ENCODE results near the gene TNK1.

TNK1 gene

GRCh38 chr17:7391307-7391706 lies 10.4 kb downstream of the TNK1 start:
- DNase-seq (ENCODE audit: low spot score) = no peak

DNA sequence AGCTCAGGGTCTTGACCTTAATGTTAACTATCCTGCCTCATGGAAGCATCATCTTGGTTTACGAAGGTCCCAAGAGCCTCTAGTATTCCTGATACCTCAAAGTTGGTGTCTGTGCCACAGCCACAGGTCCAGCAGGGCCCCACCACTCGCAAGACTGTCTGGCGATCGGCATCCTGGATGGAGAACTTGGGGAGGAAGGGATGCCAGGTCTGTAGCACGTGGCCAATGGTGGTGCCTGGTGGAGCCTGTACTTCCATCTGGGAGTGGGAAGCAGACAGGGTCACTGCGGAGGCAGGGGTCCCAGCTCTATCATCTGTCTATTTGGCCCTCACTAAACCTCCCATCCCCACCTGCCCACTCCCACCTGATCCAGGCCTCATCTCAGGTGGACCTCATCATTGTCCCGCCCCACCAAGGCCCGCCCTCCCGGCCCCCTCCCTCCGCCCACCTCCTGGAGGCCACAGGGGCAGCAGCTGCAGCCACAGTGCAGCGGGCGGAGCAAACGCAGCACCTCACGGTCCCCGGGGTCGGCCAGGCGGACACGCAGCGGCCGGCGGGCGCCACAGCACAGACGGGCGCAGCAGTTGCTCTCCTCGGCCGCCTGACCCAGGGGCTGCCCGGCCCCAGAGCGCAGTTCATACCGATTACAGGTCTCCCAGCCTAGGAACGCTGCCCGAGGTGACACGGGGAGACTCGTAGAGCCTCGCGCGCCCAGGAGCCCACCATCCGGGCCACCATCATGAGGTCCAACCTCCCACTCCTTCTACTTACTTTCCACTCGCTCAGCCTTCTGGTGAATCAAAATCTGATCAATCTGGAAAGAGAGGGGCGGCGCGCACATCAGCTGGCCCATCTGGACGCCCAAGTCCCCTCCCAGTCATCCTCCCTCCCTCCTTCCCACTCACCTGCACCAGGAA lies 12.1 kb downstream of the TNK1 start:
- no peak for DNase-seq (ENCODE audit: low spot score)

DNA sequence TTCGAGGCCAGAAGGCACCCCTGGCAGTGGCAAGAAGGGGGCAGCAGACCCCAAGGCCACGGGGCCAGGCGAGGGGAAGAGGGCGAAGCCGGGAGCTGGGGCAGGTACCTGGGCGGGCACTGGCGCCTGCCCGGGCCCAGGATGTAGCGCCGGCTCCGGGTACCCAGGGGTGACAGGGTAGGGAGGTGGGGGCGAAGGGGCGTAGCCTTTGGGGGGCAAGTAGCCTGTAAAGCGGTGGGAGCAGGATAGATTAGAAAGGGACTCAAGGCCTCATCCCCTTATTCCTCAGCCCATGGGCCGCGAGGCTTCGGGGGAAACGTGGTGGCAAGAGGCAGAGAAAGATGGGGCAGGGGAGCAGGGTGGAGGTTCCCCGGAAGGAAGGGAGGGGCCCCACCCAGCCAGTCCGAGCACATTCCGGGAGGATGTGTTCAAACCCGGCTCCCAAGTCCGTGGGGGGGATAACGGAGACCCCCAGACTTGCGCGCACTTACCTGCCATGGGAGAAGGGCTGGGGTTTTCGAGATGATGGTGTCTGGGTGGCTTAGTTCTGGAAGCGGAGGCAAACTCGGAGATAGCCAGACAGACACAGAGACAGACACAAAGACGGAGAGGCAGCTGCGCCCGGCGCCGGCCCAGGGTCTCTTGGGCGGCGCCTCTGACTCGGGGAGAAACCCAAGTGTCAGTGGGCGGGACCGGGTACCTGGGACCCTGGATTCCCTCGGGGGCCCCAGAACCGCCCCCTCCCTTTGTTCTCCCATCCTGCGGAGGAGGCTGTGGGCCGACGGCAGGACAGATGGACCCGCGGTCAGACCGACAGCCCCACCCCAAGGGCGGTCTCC lies 12.9 kb downstream of the TNK1 start:
- peak; percentile 66 for DNase-seq (ENCODE audit: low spot score)

DNA sequence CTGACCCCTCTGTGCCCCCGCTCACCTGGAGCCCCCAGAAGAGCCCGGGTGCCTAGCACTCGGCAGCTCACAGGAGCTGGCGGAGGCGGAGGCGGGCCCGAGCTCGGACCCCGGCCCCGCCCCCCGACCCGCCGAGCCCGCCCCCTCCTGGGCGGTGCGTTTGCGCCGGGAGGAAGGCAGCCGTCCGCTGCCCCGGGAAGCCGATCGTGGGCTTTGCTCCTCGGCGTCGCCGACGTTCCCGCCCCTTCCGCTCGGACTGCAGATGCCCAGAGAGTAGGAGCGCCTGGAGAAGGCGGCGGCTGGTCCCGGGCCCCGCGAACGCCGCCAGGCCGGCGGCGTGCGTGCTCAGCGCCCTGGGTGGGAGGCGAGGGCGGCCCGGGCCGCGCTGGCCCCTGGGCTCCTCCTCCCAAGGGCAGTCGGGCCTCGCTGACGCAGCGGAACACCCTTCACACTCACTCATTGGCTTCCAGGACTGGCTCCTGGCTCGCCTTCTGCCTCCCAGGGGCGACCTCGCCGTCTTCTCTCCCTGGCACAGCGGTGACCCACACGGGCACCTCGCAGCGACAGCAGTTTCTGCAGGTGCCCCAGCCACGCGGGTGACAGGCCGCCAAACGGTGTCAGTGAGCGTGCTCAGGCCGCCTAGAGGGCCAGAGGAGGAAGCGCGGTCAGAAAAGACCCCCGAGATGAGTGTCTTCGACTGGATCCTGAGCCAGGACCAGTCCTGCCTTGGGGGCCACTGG lies 13.7 kb downstream of the TNK1 start, which contains the start of gene PLSCR3:
PLSCR3 (minus strand) TSS at position 74 of the 740 bp plus-strand sequence. CDS start 415 bp downstream, outside the sequence.
- DNase-seq (ENCODE audit: low spot score) = peak; percentile 89

DNA sequence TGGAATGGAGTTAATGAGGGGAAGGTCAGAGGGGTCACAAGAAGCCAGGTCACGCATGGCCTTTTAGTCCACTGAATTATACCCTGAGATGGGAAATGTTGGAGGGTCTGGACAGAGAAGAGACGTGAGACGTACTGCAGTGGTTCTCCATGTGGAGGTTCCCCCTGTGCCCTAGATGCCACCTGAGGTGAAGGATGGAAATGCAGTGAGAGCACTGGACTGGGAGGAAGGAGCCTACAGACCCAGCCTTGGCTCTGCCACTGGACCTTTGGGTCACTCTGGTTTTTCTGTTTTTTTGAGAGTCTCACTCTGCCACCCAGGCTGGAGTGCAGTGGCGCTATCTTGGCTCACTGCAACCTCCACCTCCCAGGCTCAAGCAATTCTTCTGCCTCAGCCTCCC lies 15.3 kb downstream of the TNK1 start:
- no peak for DNase-seq (ENCODE audit: low spot score)

DNA sequence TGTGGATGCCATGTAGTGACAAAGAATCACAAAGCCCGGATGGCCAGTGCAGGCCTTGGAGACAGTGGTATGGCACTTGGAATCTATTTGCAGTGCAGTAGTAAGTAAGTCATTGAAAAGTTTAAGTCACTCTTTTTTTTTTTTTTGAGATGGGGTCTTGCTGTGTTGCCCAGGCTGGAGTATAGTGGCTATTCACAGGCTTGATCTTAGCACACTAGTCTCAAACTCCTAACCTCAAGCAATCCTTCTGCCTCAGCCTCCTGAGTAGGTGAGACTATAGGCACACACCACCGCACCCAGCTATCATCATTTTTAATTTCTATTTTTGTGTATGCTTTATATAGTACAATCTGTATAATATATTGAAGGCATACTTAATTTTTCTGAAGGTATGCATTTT lies 17.7 kb downstream of the TNK1 start:
- no peak for DNase-seq (ENCODE audit: low spot score)

GRCh38 chr17:7403043-7403726 lies 22.3 kb downstream of the TNK1 start:
- DNase-seq (ENCODE audit: low spot score) = peak; percentile 51

- no peak for DNase-seq (ENCODE audit: low spot score)
Measured at GRCh38 chr17:7403727-7403976, 22.8 kb downstream of the TNK1 start.

DNA sequence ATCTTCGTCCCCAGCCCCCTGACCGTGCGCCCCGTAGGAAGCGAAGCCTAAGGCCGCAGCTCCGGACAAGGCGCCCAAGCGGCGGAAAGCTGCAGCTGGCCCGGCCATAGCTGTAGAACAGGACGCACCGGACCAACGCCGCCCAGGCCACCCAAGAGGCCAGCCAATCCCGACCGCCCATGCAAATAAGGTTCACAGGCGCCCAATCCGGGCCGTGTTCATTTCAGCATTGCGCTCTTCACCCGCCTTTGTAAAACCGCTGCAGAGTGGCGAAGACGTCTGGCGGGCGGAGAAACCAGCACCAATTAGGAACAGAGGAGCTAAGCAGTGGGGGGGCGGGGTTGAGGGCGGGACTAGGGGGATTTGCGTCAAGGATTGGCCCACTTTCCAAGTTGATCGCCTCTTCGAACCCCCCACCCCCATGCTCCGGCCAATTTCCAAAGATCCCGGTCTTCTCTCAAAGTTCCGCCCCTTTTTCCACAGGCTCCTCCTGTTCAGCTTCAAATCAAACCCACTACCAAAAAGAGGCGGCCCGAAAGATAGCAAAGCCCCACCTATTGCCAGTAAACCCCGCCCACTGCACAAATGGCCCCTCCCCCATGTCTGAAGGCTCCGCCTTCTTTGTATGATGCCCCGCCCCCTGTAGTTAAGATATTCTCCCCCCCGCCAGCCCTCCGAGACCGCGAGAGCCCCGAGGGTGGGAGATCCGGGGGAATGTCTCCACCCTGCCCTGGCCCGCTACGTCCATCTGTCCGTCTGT lies 23.3 kb downstream of the TNK1 start, which contains the start of gene TMEM256:
TMEM256 (minus strand) TSS at position 121 of the 760 bp plus-strand sequence; CDS start at position 108, 13 bp downstream.
- peak; percentile 85 for DNase-seq (ENCODE audit: low spot score)

DNA sequence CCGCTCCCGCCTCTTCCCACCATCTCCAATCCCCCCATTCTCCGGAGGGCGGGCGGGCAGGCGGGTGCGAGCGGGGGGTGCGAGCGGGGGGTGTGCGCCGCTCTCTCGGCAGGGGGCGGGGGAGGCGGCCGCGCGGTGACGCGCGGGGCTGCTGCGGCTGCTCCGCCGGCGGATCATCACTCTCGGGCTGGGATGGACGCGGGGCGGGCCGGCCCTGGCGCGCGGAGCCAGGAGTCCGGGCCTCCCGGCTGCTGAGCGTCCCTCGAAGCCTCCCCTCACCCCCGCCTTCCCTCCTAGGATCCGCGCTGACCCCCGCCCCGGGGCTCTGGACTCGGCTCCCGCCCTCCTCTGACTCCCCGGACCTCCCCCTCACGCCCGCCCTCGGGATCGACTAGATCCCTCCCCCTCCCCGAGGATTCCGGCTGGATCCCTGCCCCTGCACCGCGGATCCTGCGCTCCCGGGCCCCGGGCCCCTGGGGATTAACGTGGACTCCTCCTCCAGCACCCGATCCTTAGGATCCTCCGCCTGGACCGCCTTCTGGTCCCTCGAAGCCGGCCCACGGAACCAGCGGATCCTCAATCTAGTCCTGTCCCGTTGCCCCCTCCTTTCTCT lies 24.0 kb downstream of the TNK1 start:
- DNase-seq (ENCODE audit: low spot score) = peak; percentile 81

DNA sequence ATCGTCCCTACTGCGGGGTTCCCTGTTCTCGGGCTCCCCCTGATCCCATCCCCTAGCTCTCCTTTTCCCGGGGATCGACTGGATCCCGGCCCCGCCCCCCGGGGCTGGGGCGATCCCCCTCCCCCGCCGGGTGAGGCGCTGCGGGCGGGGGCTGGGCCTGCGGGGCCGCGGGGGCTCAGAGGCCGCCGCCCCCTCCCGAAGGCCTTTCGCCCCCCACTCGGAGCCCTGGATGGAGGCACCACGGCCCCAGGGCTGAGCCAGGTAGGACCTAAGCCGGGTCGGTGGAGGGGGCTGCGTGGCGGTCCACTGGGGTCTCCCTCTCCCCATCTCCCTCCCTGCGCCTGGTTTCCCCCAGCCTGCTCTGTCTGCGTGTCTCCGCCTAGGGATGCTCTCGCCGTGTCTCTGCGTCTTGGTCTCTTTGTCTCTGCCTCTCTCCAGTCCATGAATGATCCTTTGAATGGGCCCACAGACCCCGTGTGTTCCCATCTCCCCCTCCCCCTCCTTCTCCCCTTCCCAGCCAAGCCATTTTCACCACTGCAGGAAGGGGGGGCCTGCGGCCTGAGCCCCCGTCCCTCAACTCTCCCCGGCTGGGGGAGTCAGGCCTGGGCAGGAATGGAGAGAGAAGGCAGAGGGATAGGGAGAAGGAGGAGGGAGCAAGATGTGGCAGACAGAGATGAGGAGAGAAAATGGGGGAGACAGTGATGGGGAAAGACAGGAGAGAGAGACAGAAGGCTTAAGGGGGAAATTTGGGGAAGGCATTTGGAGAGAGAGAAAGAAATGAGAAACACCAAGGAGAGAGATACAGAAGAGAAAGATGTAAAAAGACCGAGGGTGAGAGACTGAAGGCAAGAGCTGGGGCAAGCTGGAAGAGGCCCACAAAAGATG lies 24.7 kb downstream of the TNK1 start:
- peak; percentile 43 for DNase-seq (ENCODE audit: low spot score)

- no peak for DNase-seq (ENCODE audit: low spot score)
Measured at GRCh38 chr17:7406235-7406825, 25.4 kb downstream of the TNK1 start.

- no peak for DNase-seq (ENCODE audit: low spot score)
Measured at GRCh38 chr17:7407082-7407481, 26.2 kb downstream of the TNK1 start.

GRCh38 chr17:7407485-7408251 lies 26.8 kb downstream of the TNK1 start, which contains the start of gene NLGN2:
NLGN2 (plus strand) TSS chr17:7407845; CDS start chr17:7408256, 411 bp downstream.
- DNase-seq (ENCODE audit: low spot score) = no peak

GRCh38 chr17:7408252-7408727 lies 27.4 kb downstream of the TNK1 start:
- DNase-seq (ENCODE audit: low spot score) = no peak

DNA sequence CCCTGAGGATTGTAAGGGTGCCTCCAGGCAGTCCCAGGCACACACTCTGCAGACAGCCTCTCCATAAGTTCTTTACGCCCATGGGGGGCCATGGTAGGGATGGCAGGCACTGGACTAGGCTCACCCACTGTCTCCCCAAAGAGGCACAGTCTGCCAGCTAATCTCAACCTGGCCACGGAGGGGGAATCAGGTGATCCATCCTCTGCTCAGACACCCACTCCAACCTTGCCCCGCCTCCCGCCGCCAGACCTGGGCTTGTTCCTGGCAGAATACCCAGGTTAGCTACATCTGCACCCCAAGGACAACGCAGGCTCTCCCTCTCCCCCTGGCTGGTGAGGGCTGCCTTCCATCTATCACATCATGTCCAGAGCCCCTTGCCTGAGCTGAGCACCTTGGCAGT lies 28.0 kb downstream of the TNK1 start:
- no peak for DNase-seq (ENCODE audit: low spot score)

GRCh38 chr17:7409716-7410115 lies 28.8 kb downstream of the TNK1 start:
- DNase-seq (ENCODE audit: low spot score) = no peak

Measured in D341Med (cell line).